Prostate gland (tissue), 2 donors: Measurements from ENCODE around the gene ARCN1. TPM values are rescaled to one million over a fixed set of nuclear protein-coding genes. Genes with fewer than 3 reads are reported as not detected.

ENCODE experiments used
- DNase-seq: peaks from one replicate; pipeline ENCODE4 v3.0.0-alpha.2; 2019; ENCODE audit warnings: low spot score
- H3K27ac ChIP-seq, 2 donors: fragments of 200-600 bp; sonication (generic); 2 replicates each; pipeline ENCODE4 v1.5.1; 2017 to 2019
- H3K27me3 ChIP-seq: fragments of 200-600 bp; sonication (generic); replicated peaks from 2 replicates; pipeline ENCODE4 v1.5.1; 2019; ENCODE audit not compliant: insufficient read depth
- H3K36me3 ChIP-seq, 2 donors: fragments of 200-600 bp; sonication (generic); 1 replicate in 1 of 2; 2 replicates in 1 of 2; pipeline versions ENCODE4 v1.5.1 to v1.8.1; 2017 to 2019
- H3K4me1 ChIP-seq: fragments of 200-600 bp; sonication (generic); replicated peaks from 2 replicates; pipeline ENCODE4 v1.5.1; 2019
- H3K4me3 ChIP-seq, 2 donors: fragments of 200-600 bp; sonication (generic); 2 replicates each; pipeline ENCODE4 v1.5.1; 2017 to 2019
- H3K9me3 ChIP-seq: fragments of 200-600 bp; sonication (generic); 2 replicates; pipeline ENCODE4 v1.5.1; 2017
- CTCF ChIP-seq, 4 experiments: fragments of 200-600 bp in 2 of 4; fragments of 450-650 bp in 2 of 4; sonication (generic) in 2 of 4; IDR thresholded peaks; 1 replicate in 3 of 4; 2 replicates in 1 of 4; pipeline ENCODE4 v1.5.1; 2016 to 2019; ENCODE audit warnings: antibody characterized with exemption in 4 of 4, mild to moderate bottlenecking in 2 of 4, moderate library complexity in 2 of 4
- POLR2A ChIP-seq: fragments of 450-650 bp; IDR thresholded peaks from one replicate; pipeline ENCODE4 v1.6.1; 2016; ENCODE audit warnings: antibody characterized with exemption, mild to moderate bottlenecking
- POLR2AphosphoS5 ChIP-seq: sonication (generic); formaldehyde crosslinking; IDR thresholded peaks from one replicate; pipeline ENCODE4 v1.6.1; 2017; ENCODE audit warnings: antibody characterized with exemption
- WGBS: methylation state at CpG from one replicate; pipeline ENCODE4 v1.1.5; 2018; 5-methylcytosine and 5-hydroxymethylcytosine counted together
- intact Hi-C: fragments of 100-400 bp; cut with DNase I; formaldehyde crosslinking; loops from one replicate; pipeline ENCODE4 v1.14.2; 2022
- total RNA-seq, 2 donors: library from RNA; depleted of rRNA; stranded (reverse); fragments of >200 nt; gene quantifications; one replicate each; pipeline ENCODE4 v1.1.0, GENCODE V29; 2016

The ARCN1 gene
- total RNA-seq, 2 donors from 2014 or later, result 108 to 132 TPM

GRCh38 chr11:118537409-118537980, 34.7 kb upstream of the ARCN1 start:
- intact Hi-C loops, result no loop called here
- no peaks in the 10 kb centered on the region for H3K9me3 ChIP-seq
- H3K4me1 ChIP-seq, result no peaks in the 10 kb centered on the region
- H3K27ac ChIP-seq, result no peak overlapping the region
- no peaks in the 10 kb centered on the region for H3K36me3 ChIP-seq
- DNase-seq, result no peak
- WGBS, result 85% methylated on average over 6 of the region's 6 CpGs
- TF ChIP-seq POLR2AphosphoS5 (no peak), POLR2A (no peak), CTCF (IDR thresholded peaks at IDR 0.05) (no peak)
- H3K27me3 ChIP-seq, result no peaks in the 10 kb centered on the region
- no peak overlapping the region for H3K4me3 ChIP-seq

GRCh38 chr11:118544010-118544646, 28.1 kb upstream of the ARCN1 start:
- no peak for DNase-seq
- TF ChIP-seq POLR2AphosphoS5 (no peak), CTCF (IDR thresholded peaks at IDR 0.05) (no peak), POLR2A (no peak)
- Histone ChIP-seq H3K4me3 (no peak overlapping the region), H3K27me3 (no peaks in the 10 kb centered on the region), H3K9me3 (no peaks in the 10 kb centered on the region), H3K4me1 (no peaks in the 10 kb centered on the region), H3K36me3 (no peaks in the 10 kb centered on the region), H3K27ac (no peak overlapping the region)
- intact Hi-C loops, result no loop called here
- 90% methylated on average over 8 of the region's 8 CpGs for WGBS

- no peak overlapping the region for H3K4me3 ChIP-seq
- no peaks in the 10 kb centered on the region for H3K4me1 ChIP-seq
- no peak for DNase-seq
- TF ChIP-seq CTCF (IDR thresholded peaks at IDR 0.05), result no peak
- TF ChIP-seq POLR2A, result no peak
- no peak for TF ChIP-seq POLR2AphosphoS5
- intact Hi-C loops, result no loop called here
- H3K36me3 ChIP-seq, result no peaks in the 10 kb centered on the region
- WGBS, result 77% methylated on average over 3 of the region's 3 CpGs
- H3K27me3 ChIP-seq, result no peaks in the 10 kb centered on the region
- H3K27ac ChIP-seq, result no peak overlapping the region
- H3K9me3 ChIP-seq, result no peaks in the 10 kb centered on the region
Observed at GRCh38 chr11:118544647-118545010, 27.6 kb upstream of the ARCN1 start.

- TF ChIP-seq POLR2AphosphoS5 (no peak), CTCF (IDR thresholded peaks at IDR 0.05) (no peak), POLR2A (no peak)
- H3K4me1 ChIP-seq, result no peaks in the 10 kb centered on the region
- no peak for DNase-seq
- no peaks in the 10 kb centered on the region for H3K9me3 ChIP-seq
- no peaks in the 10 kb centered on the region for H3K36me3 ChIP-seq
- H3K4me3 ChIP-seq, result no peak overlapping the region
- H3K27ac ChIP-seq, result no peak overlapping the region
- no peaks in the 10 kb centered on the region for H3K27me3 ChIP-seq
- intact Hi-C loops, result no loop called here
- WGBS, result 50% methylated on average over 5 of the region's 5 CpGs
Observed at GRCh38 chr11:118545533-118545932, 26.7 kb upstream of the ARCN1 start.

- intact Hi-C loops, result no loop called here
- H3K27me3 ChIP-seq, result no peaks in the 10 kb centered on the region
- DNase-seq, result no peak
Observed at GRCh38 chr11:118547132-118547531, 25.1 kb upstream of the ARCN1 start.

More at GRCh38 chr11:118547132-118547531, 25.1 kb upstream of the ARCN1 start:
- no peaks in the 10 kb centered on the region for H3K4me1 ChIP-seq
- H3K36me3 ChIP-seq, result no peaks in the 10 kb centered on the region
- TF ChIP-seq POLR2AphosphoS5, result no peak
- TF ChIP-seq POLR2A, result no peak
- no peak for TF ChIP-seq CTCF (IDR thresholded peaks at IDR 0.05)
- WGBS, result 90% methylated on average over 2 of the region's 2 CpGs
- no peak overlapping the region for H3K4me3 ChIP-seq
- no peak overlapping the region for H3K27ac ChIP-seq
- H3K9me3 ChIP-seq, result no peaks in the 10 kb centered on the region
